HG03439 (cell line): ENCODE data around the gene MBD5.
"Not testable (repeated sequence)": the region's sequence is repeated elsewhere in the genome, so short reads cannot be mapped to it uniquely, and the experiment has no call there.

Experiments
- ATAC-seq: cut with Tn5 transposase; IDR thresholded peaks from one replicate; pipeline ENCODE4 v1.9.1; 2021; ENCODE audit warnings: mild to moderate bottlenecking, moderate library complexity; ENCODE audit not compliant: unreplicated experiment

The MBD5 gene

DNA sequence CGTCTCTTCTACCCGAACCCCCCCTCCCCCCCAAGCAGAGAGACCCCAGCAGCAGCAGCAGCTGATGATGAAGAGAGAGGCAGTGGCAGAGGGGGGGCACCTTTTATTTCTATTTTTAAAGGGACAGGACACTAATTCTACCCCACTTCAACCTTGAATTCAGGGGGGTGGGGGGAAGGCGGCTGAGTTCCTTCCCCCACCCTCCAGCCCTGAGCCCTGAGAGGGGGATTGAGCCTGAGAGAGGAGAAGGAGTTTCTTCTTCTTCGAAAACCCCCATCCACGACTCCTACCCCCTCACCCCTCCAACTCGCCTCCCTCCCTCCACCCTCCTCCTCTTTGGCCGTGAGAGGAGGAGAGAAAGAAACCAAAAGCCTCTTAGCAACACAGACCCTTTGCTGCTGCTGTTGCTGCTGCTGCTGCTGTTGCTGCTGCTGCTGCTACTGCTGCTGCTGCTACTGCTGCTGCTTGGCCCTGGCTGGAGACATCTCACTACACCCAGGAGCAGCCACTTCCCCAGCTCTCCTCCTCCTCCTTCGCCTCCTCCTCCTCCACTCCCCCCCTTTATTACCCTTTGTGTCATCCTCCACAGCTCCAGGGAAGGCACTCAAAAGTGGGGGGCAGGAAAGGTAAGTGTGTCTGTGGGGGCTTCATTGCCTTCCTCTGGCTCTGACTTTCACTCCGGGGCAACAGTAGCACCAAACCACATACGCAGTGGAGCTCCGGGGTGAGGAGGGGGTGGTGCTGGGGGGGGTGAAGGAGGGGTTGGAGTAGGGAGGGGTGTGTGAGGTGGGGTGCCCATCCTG lies at the start of gene MBD5:
Gene MBD5, plus strand, starts transcription at position 33 of the 803 bp plus-strand sequence.
- peak; percentile 30 for ATAC-seq

DNA sequence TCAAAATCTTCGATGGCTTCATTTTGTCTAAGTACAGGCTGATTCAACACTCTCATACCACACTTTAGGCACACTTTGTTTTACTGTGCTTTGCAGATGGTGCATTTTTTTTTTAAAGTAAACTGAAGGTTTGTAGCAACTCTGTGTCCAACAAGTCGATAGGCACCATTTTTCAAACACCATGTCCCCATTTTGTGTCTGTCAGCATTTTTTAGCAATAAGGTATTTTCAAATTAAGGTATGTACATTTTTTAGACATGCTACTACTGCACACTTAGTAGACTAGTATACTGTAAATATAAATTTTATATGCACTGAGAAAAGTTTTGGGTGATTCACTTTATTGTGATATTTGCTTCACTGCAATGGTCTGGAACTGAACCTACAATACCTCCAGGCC lies 44.8 kb upstream of the MBD5 start:
- ATAC-seq: no peak

DNA sequence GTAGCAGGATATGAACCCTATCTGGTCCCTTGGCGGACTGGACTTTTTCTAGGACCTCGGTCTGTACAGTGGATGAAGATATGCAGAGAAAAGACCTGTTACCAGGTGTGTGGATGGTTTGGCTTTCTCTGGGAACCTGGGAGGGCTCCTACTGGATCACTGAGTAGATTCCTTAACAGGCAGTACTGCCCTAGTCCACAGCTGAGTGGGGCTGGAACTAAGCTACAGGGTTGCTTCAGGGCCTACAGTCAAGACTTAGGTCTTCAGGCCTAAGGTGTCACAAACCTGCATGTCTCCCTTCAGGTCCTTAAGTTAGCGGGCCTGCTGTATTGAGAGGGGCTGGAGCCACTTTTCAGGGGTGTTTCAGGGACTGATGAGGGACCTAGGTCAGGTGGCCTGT lies 43.2 kb upstream of the MBD5 start:
- ATAC-seq: no peak

DNA sequence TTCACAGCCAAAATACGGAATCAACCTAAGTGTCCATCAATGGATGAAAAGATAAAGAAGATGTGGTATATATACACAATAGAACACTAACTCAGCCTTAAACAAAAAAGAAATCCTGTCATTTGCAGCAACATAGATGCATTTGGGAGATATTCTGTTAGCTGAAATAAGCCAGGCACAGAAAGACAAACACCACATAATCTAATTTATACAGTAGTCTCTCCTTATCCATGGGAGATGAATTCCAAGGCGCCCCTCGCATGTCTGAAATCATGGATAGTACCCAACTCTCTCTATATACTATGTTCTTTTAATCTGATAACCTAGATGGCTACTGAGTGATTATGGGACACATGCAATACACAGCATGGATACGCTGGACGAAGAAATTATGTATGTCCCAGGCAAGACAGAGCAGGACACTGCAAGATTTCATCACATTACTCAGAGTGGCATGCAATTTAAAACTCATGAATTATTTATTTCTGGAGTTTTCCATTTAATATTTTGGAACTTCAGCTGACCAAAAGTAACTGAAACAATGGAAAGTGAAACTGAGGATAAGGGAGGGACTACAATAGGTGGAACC lies 39.9 kb upstream of the MBD5 start:
- ATAC-seq: no peak

DNA sequence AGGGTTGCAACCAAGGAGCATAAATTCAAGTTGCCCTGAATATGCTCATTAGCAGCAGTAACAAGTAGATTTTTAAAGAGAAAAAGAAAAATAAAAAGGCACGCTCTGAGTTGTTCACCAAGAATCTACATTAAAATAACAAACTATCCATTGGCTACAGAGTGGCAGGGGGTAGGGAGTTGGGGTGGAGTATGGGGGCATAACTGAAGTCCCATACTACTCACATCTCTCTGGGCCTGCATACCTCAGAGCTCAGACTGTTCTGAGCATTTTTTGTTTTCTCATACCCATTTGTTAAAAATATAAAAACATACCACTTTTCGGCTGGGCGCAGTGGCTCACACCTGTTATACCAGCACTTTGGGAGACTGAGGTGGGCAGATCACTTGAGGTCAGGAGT lies 31.8 kb upstream of the MBD5 start:
- no peak for ATAC-seq

DNA sequence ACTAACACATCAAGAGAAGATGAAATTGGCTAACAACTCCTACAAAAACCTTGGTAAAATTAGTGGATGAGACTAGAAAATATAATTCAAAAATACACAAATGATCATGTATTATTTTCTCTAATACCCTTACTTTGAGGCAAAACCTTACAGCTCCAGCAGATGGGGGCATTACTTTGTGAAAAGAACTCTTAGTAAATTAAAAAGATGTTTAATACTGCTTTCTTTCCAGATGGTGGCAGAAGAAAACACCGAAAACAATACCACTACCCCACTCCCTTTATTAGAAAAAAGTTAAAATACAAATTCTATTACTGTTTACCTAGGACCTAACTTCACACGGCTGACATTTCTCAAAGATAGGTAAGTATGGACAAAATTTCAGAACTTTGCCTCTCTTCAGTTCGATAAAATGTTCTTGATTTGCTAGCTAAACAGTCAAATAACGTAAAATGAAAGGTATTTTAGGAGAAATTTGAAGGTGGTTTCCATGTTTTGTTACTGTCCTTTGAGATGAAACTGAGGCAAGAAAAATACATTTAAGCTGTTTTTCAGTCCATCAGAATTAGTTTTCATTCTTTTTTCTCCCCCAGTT lies 31.0 kb upstream of the MBD5 start:
- ATAC-seq: peak; percentile 86

DNA sequence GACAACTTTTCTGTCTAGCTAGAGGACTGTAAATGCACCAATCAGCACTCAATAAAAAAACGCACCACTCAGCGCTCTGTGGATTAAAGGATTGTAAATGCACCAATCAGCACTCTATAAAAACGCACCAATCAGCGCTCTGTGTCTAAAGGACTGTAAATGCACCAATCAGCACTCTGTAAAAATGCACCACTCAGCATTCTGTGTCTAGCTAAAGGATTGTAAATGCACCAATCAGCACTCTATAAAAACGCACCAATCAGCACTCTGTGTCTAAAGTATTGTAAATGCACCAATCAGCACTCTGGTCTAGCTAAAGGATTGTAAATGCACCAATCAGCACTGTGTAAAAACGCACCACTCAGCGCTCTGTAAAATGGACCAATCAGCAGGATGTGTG lies 25.9 kb upstream of the MBD5 start:
- ATAC-seq: not testable (repeated sequence)

DNA sequence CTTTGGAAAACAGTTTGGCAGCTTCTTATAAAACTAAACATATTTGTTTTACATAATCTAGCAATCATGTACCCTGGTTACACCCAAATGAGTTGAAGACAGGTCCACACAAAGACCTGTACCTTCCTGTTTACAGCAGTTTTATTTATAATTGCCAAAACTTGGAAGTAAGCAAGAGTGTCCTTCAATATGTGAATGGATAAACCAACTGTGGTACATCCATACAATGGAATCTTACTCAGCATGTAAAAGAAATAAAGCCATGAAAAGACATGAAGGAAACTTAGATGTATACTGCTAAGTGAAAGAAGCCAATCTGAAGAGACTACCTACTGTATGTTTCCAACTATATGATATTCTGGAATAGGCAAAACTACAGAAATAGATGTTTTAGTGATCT lies 24.1 kb upstream of the MBD5 start:
- no peak for ATAC-seq

DNA sequence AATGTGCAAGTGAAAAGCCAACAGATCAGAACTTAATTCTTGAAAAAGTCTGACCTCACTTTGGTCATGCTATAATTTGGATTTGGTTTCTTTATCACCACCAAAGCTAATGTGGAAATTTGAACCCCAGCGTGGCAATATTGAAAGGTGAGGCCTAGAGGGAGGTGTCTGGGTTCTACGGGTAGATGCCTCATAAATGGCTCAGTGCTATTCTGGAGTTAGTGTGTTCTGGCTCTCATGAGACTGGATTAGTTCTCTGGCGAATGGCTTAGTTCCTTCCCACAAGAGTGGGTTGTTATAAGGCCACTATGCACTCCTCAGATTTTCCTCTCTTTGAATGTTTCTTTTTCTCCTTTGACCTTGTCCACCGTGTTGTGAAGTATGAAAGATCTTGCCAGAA lies 22.7 kb upstream of the MBD5 start:
- no peak for ATAC-seq

DNA sequence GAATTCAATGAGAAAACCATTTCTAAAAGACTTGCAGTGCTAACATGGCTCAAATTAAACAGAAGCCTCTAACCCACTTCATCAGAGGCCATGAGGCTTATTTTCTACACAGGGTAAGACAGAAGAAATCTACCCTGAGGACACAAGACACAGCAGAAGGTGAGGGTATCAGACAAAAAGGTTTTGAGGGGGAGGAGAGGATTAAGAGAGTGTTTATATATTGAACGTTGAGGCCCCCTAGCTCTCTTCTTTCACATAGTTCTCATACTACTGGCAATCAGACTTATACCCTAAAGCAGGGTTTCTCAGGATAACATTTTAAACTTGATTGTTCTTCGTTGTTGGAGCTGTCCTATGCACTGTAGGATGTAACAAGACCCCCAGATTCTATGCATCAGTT lies 21.8 kb upstream of the MBD5 start:
- no peak for ATAC-seq

DNA sequence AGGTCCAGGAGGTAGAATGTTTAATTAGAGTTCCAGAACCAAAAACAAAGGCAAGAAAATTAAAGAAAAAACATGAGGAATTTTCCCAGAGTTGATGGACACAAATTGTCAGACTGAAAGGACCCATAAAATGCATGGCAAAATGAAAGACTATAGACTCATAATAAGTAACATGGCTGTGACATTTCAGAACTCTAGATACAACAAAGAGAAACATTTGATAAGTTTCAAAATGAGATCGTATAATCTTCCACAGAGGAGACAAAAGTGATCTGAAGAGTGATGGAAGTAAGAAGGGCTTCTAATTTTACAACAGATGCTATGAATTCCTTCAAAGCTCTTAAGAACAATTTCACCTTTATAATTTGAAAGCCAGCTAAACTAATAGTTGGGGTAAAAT lies 20.8 kb upstream of the MBD5 start:
- no peak for ATAC-seq

DNA sequence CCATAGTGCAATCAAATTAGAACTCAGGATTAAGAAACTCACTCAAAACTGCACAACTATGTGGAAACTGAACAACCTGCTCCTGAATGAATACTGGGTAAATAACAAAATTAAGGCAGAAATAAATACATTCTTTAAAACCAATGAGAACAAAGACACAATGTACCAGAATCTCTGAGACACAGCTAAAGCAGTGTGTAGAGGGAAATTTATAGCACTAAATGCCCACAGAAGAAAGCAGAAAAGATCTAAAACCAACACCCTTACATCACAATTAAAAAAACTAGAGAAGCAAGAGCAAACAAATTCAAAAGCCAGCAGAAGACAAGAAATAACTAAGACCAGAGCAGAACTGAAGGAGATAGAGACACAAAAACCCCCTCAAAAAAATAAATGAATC lies 18.5 kb upstream of the MBD5 start:
- ATAC-seq: not testable (repeated sequence)

DNA sequence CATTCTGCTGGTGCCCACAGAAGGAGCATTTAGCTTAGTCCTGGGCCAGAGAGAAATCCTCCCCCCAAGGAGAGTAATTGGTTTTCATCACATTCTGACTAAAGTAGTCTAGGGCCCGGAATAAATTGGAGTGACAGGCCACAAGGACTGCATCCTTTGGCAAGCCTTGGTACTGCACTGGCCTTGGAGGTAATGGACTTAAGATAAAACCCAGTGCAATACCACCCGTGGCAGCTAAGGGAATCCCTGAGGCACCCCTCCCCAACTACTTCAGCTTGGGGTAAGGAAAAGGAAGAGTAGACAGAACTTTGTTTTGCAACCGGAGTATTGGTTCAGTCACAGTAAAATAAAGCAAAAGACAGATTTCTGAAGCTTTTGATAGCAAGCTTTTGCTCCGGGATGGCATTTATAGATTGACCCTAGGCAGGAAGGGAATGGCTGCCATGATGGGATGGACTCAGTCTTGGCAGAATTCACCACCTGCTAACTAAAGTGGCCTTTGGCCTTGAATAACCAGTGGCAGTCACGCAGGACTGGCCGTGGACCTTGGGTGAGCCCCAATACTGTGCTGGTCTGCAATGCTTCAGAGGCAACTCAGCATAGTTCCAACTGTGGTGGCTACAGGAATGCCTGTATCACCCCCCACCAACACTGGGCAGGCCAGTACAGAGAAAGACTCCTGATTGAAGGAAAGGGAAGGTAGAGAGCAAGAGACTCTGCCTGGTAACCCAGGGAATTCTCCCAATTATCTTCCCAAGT lies 14.5 kb upstream of the MBD5 start:
- no peak for ATAC-seq

DNA sequence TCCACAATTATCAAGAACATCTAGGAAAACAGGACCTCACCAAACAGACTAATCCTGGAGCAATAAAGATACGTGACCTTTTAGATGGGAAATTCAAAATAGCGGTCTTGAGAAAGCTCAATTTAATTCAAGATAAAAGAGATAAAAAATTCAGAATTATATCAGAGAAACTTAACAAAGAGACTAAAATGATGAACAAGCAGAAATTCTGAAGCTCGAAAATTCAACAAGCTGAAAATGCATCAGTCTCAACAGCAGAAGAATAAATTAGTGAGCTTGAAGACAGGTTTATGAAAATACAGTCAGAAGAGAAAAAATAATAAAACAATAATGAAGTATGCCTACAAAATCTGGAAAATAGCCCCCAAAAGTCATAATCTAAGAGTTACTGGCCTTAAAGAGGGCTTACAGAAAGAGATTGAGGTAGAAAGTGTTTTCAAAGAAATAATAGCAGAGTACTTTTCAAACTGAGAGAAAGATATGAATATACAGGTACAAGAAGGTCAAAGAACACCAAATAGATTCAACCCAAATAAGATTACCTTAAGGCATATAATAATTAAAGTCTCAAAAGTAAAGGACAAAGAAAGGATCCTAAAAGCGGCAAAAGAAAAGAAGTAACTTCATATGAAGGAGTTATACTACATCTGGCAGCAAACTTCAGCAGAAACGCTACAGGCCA lies 13.5 kb upstream of the MBD5 start:
- ATAC-seq: no peak

DNA sequence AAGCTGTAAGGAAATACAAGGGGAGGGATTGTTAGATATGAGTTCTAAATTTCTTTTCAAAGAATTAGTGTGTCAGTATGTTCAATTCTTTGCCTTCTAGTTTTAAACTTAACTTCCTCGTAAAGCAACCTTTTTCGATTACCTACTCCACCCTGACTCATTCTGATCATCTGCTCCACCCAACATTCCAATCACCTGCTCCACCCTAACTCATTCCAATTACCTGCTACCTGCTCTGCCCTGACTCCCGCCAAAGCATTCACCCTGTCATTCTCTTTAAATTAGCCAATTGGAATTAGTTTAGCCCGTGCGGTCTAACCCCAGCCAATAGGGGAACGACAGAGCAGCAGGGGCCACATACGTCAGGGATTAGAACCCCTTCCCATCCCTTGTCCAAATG lies 12.5 kb upstream of the MBD5 start:
- ATAC-seq: not testable (repeated sequence)

DNA sequence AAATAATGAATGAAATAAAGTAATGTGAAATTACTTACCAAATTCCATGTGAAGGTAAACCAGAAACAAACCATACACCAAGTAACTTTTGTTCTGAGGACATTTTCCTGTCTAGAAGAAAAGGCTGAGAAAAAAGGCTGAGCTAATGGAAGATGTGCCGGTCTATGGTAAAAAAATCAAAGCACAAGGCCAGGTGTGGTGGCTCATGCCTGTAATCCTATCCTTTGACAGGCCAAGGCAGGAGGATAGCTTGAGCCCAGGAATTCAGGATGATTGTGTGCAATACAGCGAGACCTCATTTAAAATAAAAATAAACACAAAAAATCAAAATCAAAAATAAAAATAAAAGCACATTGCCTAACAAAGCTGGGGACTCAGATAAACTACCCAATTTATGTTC lies 7.0 kb upstream of the MBD5 start:
- ATAC-seq: no peak

DNA sequence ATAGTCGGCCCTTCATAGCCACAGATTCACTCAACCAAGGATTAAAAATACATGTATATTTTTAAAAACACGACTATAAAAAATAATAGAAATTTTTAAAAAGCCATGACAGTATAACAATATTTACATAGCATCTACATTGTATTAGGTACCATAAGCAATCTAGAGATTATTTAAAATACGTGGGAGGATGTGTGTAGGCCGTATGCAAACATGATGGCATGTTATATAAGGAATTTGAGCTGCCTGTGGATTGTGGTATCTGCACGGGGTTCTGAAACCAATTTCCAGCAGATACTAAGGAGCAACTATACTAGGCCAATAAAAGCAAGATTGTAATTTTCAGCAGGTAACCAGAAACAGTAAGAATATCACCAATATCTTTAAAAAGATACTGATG lies 6.3 kb upstream of the MBD5 start:
- no peak for ATAC-seq

DNA sequence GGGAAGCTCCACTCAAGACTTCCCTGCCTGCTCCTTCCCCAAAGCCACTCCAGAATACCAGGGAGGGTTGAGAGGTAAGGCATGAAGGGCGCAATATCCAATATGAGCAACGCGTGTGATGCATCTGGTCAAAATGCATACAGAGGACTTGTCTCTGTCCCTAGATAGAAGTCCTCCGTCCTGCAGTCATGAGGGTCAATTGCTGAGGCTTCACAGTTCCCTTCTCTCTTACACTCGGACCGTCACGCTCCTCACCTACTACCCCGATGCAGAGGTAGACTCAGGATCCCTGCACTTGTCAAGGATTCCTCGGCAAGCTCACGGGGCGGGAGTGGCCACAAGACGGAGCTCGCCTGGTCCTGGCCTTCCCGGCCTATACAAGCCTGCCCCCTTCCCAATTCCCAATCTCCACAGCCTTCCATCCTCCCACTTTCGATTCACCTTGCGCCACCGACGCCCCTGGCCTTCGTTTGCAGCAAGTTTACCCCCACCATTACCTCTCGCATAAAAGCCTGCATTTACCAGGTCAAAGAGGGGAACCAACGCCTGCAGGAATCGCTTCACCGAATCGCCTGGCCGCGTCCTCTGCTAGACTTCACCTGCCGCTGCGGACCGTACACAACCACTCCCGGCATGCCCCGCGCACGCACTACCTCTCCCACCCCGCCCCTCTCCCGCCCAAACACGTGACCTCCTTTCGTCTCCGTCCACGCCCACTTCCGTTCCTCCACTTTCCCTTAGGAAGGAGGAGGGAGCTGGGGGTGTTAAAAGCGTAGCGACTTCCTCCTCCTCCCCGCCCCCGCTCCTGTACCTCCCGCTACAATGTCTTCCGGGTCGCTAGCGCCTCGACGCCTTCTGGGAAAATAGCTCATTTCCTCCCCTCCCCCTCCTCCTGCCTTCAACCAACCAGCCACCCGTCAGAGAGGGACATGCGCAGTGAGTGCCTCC lies 506 bp upstream of the MBD5 start, which contains the start of gene ORC4:
Gene ORC4, minus strand, starts transcription at position 627 of the 948 bp plus-strand sequence. CDS start 44,779 bp downstream, outside the sequence.
- peak; percentile 83 for ATAC-seq

DNA sequence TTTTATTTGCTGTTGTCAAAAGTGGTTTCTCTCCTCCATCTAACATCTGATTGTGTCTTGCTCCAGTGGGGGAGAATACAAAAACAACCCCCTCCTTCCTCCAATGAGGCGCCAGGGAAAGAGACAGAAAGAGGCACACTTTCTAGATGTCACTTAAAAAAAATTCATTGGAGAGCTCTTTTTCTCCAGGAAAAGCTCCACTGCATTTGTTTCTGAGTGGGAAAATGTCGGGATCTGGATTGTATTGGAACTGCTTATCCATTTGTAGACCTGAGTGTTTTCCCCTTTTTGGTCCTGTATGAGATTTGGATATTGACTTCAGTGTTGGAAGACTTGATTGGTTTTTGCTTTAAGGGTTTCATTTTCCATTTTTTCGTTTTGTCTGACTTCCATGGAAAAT lies 995 bp downstream of the MBD5 start:
- ATAC-seq: no peak

DNA sequence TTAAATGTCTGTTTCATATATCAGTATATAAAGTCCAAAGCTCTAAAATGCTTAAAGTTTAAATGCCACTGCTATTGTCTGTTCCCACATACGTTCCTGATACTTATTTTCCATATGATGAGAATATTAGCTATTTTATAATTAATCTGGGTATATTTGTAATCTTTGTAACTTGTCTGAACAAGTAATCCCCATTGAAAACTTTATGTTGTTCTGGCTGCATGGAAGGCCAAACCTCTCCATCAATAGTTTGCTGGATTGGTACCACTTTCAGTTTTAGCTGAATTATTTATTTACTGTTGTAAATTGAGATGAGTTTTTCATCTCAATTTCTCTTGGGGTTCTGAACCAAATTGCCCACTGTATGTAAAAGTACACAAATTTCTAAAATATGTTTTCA lies 1.5 kb downstream of the MBD5 start:
- ATAC-seq: no peak
